Activated naive CD8-positive, alpha-beta T cell treated with anti-CD3 and anti-CD28 coated beads, Interleukin-2, amount 10 ng/mL, durations not matched to agents 7 days and 5 days (primary cell): ENCODE data around the gene ARMH4. TPM values are rescaled to one million over a fixed set of nuclear protein-coding genes. Genes with fewer than 3 reads are reported as not detected.

Source experiments
- ATAC-seq: fragments of 150-1000 bp; cut with Tn5 transposase; one replicate; pipeline ENCODE4 v1.10.0; 2021; ENCODE audit warnings: low read depth, moderate library complexity
- POLR2A ChIA-PET: fragments of 350-600 bp; sonication (Branson Sonifier 250); formaldehyde crosslinking; loops from one replicate; lab custom pipeline; 2021; ENCODE audit warnings: antibody characterized with exemption; lab: Charles Lee
- DNase-seq: peaks from one replicate; pipeline ENCODE4 v3.0.0; 2021
- H3K27ac Mint-ChIP-seq: one replicate; pipeline ENCODE4 v1.8.0; 2022; ENCODE audit warnings: mild to moderate bottlenecking, mixed read lengths
- H3K27me3 Mint-ChIP-seq: one replicate; pipeline ENCODE4 v1.8.0; 2022; ENCODE audit warnings: mild to moderate bottlenecking, moderate library complexity, mixed read lengths
- H3K36me3 Mint-ChIP-seq: one replicate; pipeline ENCODE4 v1.8.0; 2021; ENCODE audit warnings: mild to moderate bottlenecking, mixed read lengths
- H3K4me1 Mint-ChIP-seq: one replicate; pipeline ENCODE4 v1.8.0; 2021; ENCODE audit warnings: mixed read lengths
- H3K4me3 Mint-ChIP-seq: one replicate; pipeline ENCODE4 v1.8.0; 2022; ENCODE audit warnings: mild to moderate bottlenecking, moderate library complexity, mixed read lengths
- H3K9me3 Mint-ChIP-seq: one replicate; pipeline ENCODE4 v1.8.0; 2021; ENCODE audit warnings: mixed read lengths
- total RNA-seq, 2 experiments: library from RNA; stranded (reverse); gene quantifications; one replicate each; pipeline ENCODE4 v1.2.3, GENCODE V29; 2021

ARMH4 gene
- total RNA-seq: not detected

GRCh38 chr14:58152014-58152857 lies at the start of gene ARMH4:
Gene ARMH4, minus strand, starts transcription at chr14:58152213. Its CDS starts 12,855 bp downstream, at chr14:58139358.
- peaks cover 65% of the 10 kb centered on the region for H3K27me3 Mint-ChIP-seq
- H3K27ac Mint-ChIP-seq: no peak within 1 kb of the TSS
- no peaks in the 10 kb centered on the region for H3K9me3 Mint-ChIP-seq
- peak within 1 kb of the TSS; percentile 73 for H3K4me3 Mint-ChIP-seq
- DNase-seq (peak; percentile 75), ATAC-seq (peak; percentile 98)
- POLR2A ChIA-PET: no interaction called here
- no peaks in the 10 kb centered on the region for H3K36me3 Mint-ChIP-seq
- peaks cover 11% of the 10 kb centered on the region for H3K4me1 Mint-ChIP-seq

GRCh38 chr14:58200846-58201245 lies 48.8 kb upstream of the ARMH4 start:
- Mint-ChIP-seq H3K27ac (peak overlapping the region; percentile 93), H3K4me1 (peaks cover 14% of the 10 kb centered on the region), H3K4me3 (peak overlapping the region; percentile 91), H3K9me3 (no peaks in the 10 kb centered on the region), H3K27me3 (no peaks in the 10 kb centered on the region), H3K36me3 (peaks cover 4% of the 10 kb centered on the region)
- POLR2A ChIA-PET: interaction anchor here (1.0 to 1.8 kb wide), 4 partner anchors 39 to 811 kb away, joined by 4 to 6 read pairs (median 4); partner anchors contain the start of genes NAA30 and PSMA3
- ATAC-seq (no peak), DNase-seq (no peak)

GRCh38 chr14:58200480-58200841 lies 48.4 kb upstream of the ARMH4 start:
- H3K4me1 Mint-ChIP-seq: peaks cover 14% of the 10 kb centered on the region
- POLR2A ChIA-PET: interaction anchor here (1.0 to 1.9 kb wide), 5 partner anchors 40 to 810 kb away, joined by 4 to 12 read pairs (median 4); partner anchors contain the start of genes ARID4A, NAA30 and PSMA3
- H3K4me3 Mint-ChIP-seq: peak overlapping the region; percentile 91
- DNase-seq (no peak), ATAC-seq (peak; percentile 15)
- peaks cover 4% of the 10 kb centered on the region for H3K36me3 Mint-ChIP-seq
- no peaks in the 10 kb centered on the region for H3K27me3 Mint-ChIP-seq
- peak overlapping the region; percentile 93 for H3K27ac Mint-ChIP-seq
- no peaks in the 10 kb centered on the region for H3K9me3 Mint-ChIP-seq

GRCh38 chr14:58199726-58200479 lies 47.9 kb upstream of the ARMH4 start, which contains the start of gene ACTR10:
Gene ACTR10, plus strand, starts transcription at chr14:58200149. Its CDS starts 69 bp downstream, at chr14:58200218.
- peak; percentile 93 for DNase-seq
- Mint-ChIP-seq H3K27me3 (no peaks in the 10 kb centered on the region), H3K4me3 (peak within 1 kb of the TSS; percentile 94), H3K9me3 (no peaks in the 10 kb centered on the region), H3K36me3 (peaks cover 4% of the 10 kb centered on the region), H3K4me1 (peaks cover 14% of the 10 kb centered on the region), H3K27ac (peak within 1 kb of the TSS; percentile 93)
- ATAC-seq: peak; percentile 92
- POLR2A ChIA-PET: interaction anchor here (1.0 to 1.9 kb wide), 6 partner anchors 40 to 810 kb away, joined by 4 to 12 read pairs (median 4); partner anchors contain the start of genes ARID4A, KIAA0586, NAA30 and PSMA3

- H3K27ac Mint-ChIP-seq: no peak overlapping the region
Observed at GRCh38 chr14:58198086-58198485, 46.1 kb upstream of the ARMH4 start.

GRCh38 chr14:58196198-58196597 lies 44.2 kb upstream of the ARMH4 start:
- POLR2A ChIA-PET: no interaction called here
- no peak overlapping the region for H3K4me3 Mint-ChIP-seq
- no peaks in the 10 kb centered on the region for H3K9me3 Mint-ChIP-seq
- no peaks in the 10 kb centered on the region for H3K36me3 Mint-ChIP-seq
- peaks cover 8% of the 10 kb centered on the region for H3K4me1 Mint-ChIP-seq
- no peak overlapping the region for H3K27ac Mint-ChIP-seq
- DNase-seq (no peak), ATAC-seq (no peak)
- no peaks in the 10 kb centered on the region for H3K27me3 Mint-ChIP-seq

More at GRCh38 chr14:58198086-58198485, 46.1 kb upstream of the ARMH4 start:
- H3K4me1 Mint-ChIP-seq: peaks cover 14% of the 10 kb centered on the region
- POLR2A ChIA-PET: interaction anchor here (1.2 kb wide), 1 partner anchor 100 kb away, joined by 3 read pairs; the partner anchor contains the start of gene ARID4A
- H3K36me3 Mint-ChIP-seq: no peaks in the 10 kb centered on the region
- no peak overlapping the region for H3K4me3 Mint-ChIP-seq
- H3K9me3 Mint-ChIP-seq: no peaks in the 10 kb centered on the region
- H3K27me3 Mint-ChIP-seq: no peaks in the 10 kb centered on the region
- no peak for ATAC-seq
- no peak for DNase-seq

- Mint-ChIP-seq H3K27me3 (no peaks in the 10 kb centered on the region), H3K36me3 (no peaks in the 10 kb centered on the region), H3K4me3 (no peak overlapping the region), H3K27ac (no peak overlapping the region), H3K9me3 (no peaks in the 10 kb centered on the region), H3K4me1 (peaks cover 1% of the 10 kb centered on the region)
- POLR2A ChIA-PET: no interaction called here
- no peak for ATAC-seq
- no peak for DNase-seq
Observed at GRCh38 chr14:58193542-58193941, 41.5 kb upstream of the ARMH4 start.

- Mint-ChIP-seq H3K36me3 (no peaks in the 10 kb centered on the region), H3K4me3 (no peak overlapping the region), H3K4me1 (peaks cover 1% of the 10 kb centered on the region), H3K27ac (no peak overlapping the region), H3K9me3 (no peaks in the 10 kb centered on the region), H3K27me3 (peaks cover 1% of the 10 kb centered on the region)
- no peak for DNase-seq
- ATAC-seq: no peak
- POLR2A ChIA-PET: no interaction called here
Observed at GRCh38 chr14:58191763-58192601, 40.0 kb upstream of the ARMH4 start.

- Mint-ChIP-seq H3K4me1 (no peaks in the 10 kb centered on the region), H3K4me3 (no peak overlapping the region), H3K9me3 (no peaks in the 10 kb centered on the region)
Observed at GRCh38 chr14:58189176-58189575, 37.2 kb upstream of the ARMH4 start.

GRCh38 chr14:58177125-58177524 lies 25.1 kb upstream of the ARMH4 start:
- no peak overlapping the region for H3K4me3 Mint-ChIP-seq

More at GRCh38 chr14:58189176-58189575, 37.2 kb upstream of the ARMH4 start:
- no peak for DNase-seq
- Mint-ChIP-seq H3K27me3 (peaks cover 4% of the 10 kb centered on the region), H3K27ac (no peak overlapping the region), H3K36me3 (no peaks in the 10 kb centered on the region)
- POLR2A ChIA-PET: no interaction called here
- ATAC-seq: no peak

GRCh38 chr14:58171090-58171489 lies 19.1 kb upstream of the ARMH4 start:
- ATAC-seq (no peak), DNase-seq (no peak)
- Mint-ChIP-seq H3K9me3 (peaks cover 2% of the 10 kb centered on the region), H3K4me3 (no peak overlapping the region), H3K27ac (no peak overlapping the region), H3K36me3 (no peaks in the 10 kb centered on the region), H3K27me3 (peaks cover 19% of the 10 kb centered on the region), H3K4me1 (no peaks in the 10 kb centered on the region)
- POLR2A ChIA-PET: no interaction called here

More at GRCh38 chr14:58177125-58177524, 25.1 kb upstream of the ARMH4 start:
- peaks cover 22% of the 10 kb centered on the region for H3K27me3 Mint-ChIP-seq
- ATAC-seq: no peak
- no peaks in the 10 kb centered on the region for H3K36me3 Mint-ChIP-seq
- POLR2A ChIA-PET: no interaction called here
- no peak overlapping the region for H3K27ac Mint-ChIP-seq
- H3K4me1 Mint-ChIP-seq: no peaks in the 10 kb centered on the region
- DNase-seq: no peak
- H3K9me3 Mint-ChIP-seq: no peaks in the 10 kb centered on the region

GRCh38 chr14:58167891-58168290 lies 15.9 kb upstream of the ARMH4 start:
- peaks cover 2% of the 10 kb centered on the region for H3K9me3 Mint-ChIP-seq
- no peak overlapping the region for H3K27ac Mint-ChIP-seq
- POLR2A ChIA-PET: no interaction called here
- peaks cover 8% of the 10 kb centered on the region for H3K27me3 Mint-ChIP-seq
- no peak overlapping the region for H3K4me3 Mint-ChIP-seq
- no peaks in the 10 kb centered on the region for H3K4me1 Mint-ChIP-seq
- H3K36me3 Mint-ChIP-seq: no peaks in the 10 kb centered on the region
- DNase-seq (no peak), ATAC-seq (no peak)
